Kidney capillary endothelial cell (primary cell): ENCODE measurements around the gene SOCS3.
A peak's percentile ranks its signal among the peaks of the same experiment; 100 is the strongest.
"Not testable (repeated sequence)": the region's sequence is repeated elsewhere in the genome, so short reads cannot be mapped to it uniquely, and the experiment has no call there.

Experiments used
- DNase-seq: peaks from one replicate; pipeline ENCODE4 v3.0.0-alpha.2; 2018; ENCODE audit warnings: low spot score

SOCS3 gene

DNA sequence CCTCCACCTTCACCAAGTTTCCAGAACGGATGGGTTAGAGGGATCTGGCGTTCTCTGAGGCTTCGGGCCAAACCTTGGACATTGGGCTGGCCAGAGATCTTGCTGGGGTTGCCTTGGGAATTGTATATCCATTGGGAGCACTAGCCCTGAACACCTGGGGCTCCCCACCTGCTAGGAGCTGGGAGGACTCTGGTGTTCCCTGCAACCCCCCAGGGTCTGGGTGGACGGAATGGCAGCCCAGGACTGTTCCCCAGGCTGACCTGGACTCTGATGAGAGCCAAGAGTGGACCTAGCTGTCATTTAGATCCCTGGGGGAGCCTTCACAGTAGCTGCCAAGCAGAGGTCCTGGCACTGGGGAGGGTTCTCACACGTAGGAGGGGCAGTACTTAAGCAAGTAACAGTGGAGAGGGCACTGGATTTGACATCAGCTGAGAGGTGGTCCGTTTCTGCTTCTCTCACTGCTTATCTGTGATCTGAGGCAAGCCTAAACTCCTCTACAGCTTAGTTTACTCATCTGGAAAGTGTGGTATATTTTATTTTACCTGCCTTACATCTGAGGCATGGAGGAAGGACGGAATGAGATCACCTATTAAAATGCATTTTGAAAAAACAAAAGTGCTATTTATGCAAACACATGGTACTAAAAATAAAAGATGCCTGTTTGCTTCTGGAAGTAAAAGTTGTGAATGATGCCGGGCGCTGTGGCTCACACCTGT is 11.7 kb downstream of the SOCS3 start:
- no peak for DNase-seq

GRCh38 chr17:78347453-78347852 is 12.4 kb downstream of the SOCS3 start:
- no peak for DNase-seq

DNA sequence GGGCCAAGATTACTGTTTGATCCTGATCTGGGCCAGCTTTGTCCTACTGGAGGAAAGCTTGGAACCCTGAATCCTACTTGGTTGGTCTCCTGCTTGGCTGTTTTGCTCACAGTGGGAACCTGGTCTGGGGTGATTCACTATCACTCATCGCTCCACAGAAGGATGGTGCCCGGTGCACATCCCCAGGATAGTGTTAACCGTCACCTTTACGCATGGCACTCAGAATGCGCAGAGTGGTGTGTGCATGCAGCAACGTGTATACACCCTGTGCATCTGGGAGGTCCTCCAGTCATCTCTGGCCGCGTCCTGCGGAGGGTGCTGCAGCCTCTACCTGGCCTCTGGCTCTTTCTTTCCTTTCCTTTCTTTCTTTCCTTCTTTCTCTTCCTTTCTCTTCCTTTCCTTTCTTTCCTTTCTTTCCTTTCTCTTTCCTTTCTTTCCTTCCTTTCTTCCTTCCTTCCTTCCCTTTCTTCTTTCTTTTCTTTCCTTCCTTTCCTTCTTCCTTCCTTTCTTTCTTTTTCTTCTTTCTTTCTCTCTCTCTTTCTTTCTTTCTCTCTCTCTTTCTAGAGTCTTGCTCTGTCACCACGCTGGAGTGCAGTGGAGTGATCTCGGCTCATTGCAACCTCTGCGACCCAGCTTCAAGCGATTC is 13.1 kb downstream of the SOCS3 start:
- DNase-seq: no peak

DNA sequence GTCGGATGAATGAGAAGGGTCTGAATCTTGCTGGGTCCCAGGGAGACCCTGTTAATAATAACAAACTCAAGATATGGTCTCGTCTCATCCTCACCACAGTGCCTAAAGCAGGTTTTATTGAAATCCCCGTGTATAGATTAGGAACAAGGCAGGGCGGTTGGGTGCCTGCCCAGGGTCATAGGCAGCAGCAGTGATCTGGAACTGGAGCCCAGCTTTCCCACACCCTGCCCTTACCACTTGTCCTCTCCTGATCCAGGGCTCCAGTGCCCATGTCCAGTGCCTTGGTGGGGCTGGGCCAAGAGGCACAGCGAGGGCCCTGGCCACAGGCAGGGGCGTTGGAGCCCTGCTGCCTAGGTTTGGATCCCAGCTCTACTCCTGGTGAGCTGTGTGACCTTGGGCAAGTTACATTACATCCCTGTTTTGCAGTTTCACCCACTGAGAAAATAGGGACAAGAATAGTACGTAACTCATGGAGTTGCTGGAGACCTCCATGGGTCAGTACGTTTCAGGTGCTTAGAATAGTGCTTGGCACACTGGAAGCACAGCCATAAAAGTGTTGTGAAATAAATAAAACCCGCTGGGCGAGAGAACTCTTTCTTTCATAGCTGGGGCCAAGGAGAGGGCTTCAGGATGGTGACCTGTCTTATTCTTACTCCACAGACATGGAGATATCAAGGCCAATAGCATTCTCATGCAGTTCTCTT is 13.9 kb downstream of the SOCS3 start:
- DNase-seq: no peak

GRCh38 chr17:78345172-78345571 is 14.7 kb downstream of the SOCS3 start:
- no peak for DNase-seq

- no peak for DNase-seq
Observed at GRCh38 chr17:78344666-78345065, 15.2 kb downstream of the SOCS3 start.

- DNase-seq: no peak
Observed at GRCh38 chr17:78343543-78344201, 16.2 kb downstream of the SOCS3 start.

- no peak for DNase-seq
Observed at GRCh38 chr17:78343187-78343542, 16.7 kb downstream of the SOCS3 start.

DNA sequence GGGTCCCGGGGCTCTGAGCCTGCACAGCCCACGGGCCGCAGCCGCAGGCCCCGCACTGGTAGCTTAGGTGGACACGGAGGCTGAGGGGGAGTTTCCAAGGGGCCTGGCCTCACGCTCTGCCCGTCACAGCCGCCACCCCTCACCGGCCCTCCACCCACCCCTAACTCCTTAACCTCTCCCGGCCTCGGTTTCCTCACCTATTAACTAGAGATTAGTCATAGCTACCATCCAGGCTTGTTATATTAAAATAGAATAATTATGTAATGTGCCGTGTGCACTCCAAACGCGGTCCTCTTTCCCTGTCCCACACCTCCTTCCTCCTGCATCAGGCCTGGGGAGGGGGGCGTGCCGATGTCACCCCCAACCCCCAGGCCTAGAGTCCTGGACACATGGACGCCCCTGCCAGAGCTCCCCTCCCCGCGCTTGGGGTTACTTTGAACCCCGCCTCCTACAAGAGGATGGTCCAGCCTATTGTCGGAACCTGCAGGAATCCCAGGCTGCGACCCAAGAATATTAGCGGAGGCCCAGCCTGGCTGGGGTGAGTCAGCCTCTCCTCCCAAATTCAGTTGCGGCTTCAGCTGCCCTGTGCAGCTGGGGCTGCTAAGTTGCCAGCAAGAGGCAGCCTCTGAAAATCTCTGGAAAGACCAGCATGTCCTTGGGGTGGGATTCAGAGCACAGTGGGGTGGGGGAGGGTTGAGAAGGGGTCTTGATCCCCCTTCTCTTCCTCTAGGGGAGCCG is 17.3 kb downstream of the SOCS3 start:
- no peak for DNase-seq

- DNase-seq: peak; percentile 80
Observed at GRCh38 chr17:78341559-78342448, 18.1 kb downstream of the SOCS3 start.

DNA sequence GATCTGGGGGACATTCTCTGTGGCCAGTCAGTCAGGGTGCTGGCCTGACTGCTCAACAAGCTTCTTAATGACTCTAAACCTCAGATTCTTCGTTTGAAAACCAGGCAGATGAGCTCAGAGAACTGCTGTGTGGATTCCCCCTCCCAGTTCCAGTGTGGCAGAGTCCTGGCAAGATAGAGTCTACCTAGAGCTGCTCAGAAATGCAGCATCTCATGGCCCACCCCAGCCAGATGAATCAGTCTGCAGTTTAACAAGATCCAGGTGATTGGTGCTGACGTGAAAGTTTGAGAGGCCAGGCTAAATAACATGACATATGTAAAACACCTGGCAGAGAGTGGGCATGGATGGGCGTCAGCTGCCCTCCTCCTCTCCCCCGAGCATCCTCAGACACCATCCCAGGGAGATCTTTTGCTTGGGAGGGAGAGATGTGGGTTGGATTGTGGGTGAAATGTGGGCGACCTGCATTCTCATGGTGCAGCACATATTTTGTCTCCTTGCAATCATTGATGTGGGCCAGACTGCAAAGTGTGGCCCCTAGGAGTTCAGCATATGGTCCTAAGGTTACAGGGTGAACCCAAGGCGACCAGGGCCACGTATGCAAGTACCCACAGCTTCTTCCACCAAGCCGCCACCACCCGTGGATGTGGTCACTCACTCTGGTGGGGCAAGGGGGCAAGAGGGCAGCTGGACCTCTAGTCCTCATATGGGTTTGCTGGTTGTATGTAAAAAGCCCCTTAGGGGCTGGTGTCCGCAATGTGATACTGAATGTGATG is 19.5 kb downstream of the SOCS3 start:
- DNase-seq: no peak

DNA sequence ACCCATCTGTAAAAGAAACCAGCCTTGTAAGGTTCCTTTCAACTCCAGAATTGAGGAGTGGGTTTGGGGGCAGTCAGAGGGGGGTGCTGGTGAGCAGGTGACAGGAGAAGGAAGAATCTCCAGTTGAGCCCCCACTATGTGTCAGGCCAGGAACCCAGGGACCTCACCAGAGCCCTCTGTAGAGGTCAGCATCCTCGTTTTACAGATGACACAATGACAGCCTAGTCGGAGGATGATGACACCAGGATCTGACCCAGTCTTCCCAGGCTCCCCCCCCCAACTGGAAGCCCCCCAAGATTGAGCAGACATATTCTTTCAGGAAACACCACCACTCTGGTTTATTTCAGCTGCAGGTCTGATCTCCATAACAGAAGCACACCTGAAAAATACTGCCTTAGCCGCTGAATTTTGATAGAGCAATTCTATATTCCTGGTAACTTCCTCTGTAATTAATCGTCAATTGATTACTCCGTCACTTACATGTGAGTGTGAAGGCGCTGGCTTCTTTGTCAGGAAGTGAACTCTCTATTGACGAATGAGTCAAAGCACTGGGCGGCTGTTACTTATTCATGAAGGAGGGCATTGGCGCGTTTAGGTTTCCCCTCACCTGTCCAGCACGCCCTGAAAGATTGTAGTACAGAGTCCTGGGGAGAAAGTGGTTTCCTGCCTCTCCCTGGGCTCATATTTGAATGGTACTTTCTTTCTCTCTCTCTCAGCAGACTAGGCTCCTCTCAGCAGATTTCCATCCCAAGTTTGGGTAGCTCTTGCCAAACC is 21.2 kb downstream of the SOCS3 start:
- DNase-seq: no peak

- DNase-seq: no peak
Observed at GRCh38 chr17:78337244-78338109, 22.4 kb downstream of the SOCS3 start.

DNA sequence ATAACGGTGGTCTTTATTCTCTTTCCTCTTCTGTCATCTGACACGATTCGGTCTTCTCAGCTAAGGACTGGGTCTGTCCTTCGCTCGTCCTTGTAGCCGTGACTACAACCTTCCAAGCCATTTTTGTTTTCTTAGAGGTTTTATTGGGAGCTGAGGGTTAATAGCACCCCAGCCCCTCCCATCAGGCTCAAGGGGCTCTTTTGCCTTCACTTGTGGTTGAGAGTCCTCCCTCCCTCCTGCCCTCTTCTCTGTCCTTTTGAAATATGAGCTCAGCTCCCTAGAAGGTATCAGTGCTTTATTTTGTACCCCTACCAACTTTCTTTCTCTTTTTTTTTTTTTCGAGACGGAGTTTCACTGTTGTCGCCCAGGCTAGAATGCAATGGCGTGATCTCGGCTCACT is 24.7 kb downstream of the SOCS3 start:
- DNase-seq: no peak

DNA sequence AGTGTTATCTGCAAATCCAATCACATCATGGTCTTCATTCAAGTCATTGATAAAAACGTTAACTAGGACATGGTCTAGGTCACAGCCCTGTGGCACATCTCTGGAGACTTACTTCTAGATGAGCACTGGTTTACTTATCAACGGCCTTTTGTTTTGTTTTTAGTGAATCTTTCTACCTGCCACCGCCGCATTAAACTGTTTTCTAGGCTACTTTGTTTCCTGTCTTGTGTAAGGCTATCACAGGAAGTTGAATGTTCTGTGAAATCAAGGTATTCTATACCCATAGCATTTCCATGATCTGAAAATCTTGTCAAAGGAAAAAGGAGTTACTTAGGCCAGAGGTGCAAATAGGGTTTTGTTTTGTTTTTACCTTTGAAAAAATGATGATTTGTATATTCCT is 26.9 kb downstream of the SOCS3 start:
- DNase-seq: no peak

- not testable (repeated sequence) for DNase-seq
Observed at GRCh38 chr17:78331355-78331754, 28.5 kb downstream of the SOCS3 start.

DNA sequence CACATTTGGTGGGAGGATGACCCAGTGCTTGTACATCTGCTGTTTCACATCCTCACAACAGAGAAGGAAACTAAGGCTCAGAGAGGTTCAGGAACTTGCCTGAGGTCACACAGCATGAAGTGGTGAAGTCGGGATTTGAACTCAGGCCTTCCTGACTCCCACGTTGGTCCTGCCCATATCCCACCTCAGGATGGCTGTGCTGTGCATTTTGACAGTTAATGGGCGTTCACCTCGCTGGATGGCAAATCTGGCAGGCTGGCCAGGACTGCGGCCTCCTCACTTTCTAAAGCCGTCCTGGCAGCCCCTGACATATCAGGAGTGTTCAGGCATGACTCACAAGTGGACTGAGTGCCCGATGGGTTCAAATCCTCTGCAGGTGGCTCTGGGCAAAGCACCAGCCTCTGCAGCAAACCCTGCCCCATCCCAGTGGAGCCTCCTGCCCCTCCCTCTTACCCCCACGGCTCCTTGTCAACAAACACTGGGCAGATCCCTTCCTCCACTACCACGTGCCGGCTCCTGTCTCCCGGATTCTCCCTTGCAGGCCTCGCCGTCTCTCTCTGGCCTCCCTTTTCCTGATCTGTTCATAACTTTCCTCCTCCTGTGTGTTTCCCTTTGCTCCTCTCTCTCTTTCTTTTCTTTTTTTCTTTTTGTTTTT is 29.2 kb downstream of the SOCS3 start:
- no peak for DNase-seq
